HG02970 (cell line): ENCODE results near the gene CHST11.
"Not testable (repeated sequence)": the region's sequence is repeated elsewhere in the genome, so short reads cannot be mapped to it uniquely, and the experiment has no call there.

Experiments
- ATAC-seq: cut with Tn5 transposase; IDR thresholded peaks from one replicate; pipeline ENCODE4 v1.9.1; 2021; ENCODE audit warnings: mild to moderate bottlenecking, moderate library complexity, moderate number of reproducible peaks; ENCODE audit not compliant: unreplicated experiment, low FRiP score

Gene CHST11

DNA sequence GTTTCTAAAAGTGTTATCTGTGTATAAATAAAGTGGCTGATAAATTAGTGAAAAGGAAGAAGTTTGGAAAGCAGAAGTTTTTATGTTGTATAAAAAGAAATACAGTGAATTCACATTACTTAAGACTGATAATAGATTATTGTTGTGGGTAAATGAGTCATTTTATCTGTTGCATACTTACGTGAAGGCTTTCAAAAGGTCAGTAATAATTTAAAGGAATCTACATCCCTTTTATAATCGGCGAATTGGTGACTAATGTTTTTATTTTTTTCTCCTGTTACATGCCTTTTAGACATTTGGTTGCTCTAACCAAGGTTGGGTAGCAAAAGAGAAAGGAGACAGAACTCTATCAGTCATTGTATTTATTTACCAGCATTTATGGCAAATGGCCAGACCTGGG lies 345.5 kb downstream of the CHST11 start:
- no peak for ATAC-seq

DNA sequence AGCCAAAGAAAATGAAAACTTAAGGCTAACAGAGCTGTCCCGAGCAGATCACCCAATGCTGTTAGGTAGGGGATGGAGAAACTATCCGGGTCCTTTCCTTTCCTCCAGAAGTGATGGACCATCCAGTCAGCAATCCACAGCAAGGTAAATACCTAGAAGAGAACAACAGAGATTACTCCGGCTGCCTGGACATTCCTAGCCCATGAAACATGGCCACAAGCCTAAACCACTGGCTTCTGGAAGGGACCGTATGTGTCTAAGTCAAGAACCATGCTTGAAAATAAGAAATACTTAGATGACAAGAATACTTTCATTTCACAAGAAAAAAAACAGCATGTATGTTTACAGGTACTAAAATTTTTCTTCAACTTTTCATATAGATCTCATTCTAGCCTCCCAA lies 348.4 kb downstream of the CHST11 start:
- no peak for ATAC-seq

DNA sequence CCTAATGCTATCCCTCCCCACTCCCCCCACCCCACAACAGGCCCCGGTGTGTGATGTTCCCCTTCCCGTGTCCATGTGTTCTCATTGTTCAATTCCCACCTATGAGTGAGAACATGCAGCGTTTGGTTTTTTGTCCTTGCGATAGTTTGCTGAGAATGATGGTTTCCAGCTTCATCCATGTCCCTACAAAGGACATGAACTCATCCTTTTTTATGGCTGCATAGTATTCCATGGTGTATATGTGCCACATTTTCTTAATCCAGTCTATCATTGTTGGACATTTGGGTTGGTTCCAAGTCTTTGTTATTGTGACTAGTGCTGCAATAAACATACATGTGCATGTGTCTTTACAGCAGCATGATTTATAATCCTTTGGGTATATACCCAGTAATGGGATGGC lies 349.4 kb downstream of the CHST11 start:
- ATAC-seq = not testable (repeated sequence)

DNA sequence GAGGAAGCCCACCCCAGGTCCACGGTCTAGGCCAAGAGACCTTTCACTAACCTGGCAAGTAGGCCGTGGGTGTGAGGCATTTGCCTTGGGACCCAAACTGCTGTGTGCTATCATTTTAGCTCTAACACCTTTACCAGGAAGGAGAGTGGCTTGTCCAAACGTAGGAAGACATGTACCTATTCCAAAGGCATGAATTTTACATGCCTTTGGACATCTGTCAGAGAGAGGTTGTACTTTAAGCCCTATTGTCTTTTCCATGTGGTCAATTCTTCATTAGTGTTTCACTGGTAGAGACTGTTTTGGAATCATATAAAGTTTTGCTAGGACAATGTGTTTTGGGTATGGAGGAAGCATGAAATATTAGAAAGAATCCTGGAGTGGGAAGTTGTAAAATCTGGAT lies 352.5 kb downstream of the CHST11 start:
- no peak for ATAC-seq

DNA sequence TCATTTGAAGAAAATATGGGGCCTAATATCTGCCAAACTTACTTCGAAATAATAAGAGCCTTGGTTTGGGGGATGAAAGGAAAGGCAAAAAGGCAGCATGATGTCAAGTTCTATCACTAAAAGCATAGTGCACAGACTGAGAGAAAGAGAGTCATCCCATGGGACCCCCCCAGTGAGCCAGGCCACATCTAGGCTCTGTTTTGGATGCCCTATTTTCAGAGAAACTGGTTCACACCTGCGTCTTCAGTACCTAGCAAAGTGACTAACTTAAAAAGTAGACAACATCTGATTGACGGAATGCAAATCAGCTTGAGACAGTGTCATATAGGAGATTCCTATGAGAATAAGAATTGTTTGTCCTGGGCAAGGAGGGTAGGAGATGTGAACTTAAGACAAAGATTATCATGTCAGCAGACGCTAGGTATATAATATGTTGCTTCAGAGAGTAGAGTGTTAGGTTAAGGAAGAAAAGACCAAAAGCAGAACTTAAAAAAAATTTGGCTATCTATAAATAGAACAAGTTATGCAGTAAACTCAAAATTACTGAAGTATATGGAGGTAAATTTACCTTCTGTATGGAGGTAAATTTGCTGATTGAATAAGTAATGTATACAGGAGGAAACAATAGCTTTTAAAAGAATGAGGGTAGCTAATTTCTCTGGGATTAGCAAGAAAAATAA lies 353.1 kb downstream of the CHST11 start:
- no peak for ATAC-seq
